Endothelial cell of umbilical vein (primary cell): ENCODE data around the gene ASS1. TPM values are rescaled to one million over a fixed set of nuclear protein-coding genes. Genes with fewer than 3 reads are reported as not detected.

Source experiments
- BruUV-seq: library from RNA; stranded (reverse); fragments of 400-500 nt; replicated peaks from 2 replicates; lab custom pipeline; 2021; lab: Mats Ljungman, UMichigan
- CTCF ChIA-PET: fragments of 300-600, 350-600 bp; sonication (Branson Sonifier 250); formaldehyde crosslinking; loops from one replicate; lab custom pipeline; 2021; ENCODE audit warnings: antibody characterized with exemption, inconsistent platforms; lab: Charles Lee
- POLR2A ChIA-PET: fragments of 300-600, 350-600 bp; sonication (Branson Sonifier 250); formaldehyde crosslinking; loops from one replicate; lab custom pipeline; 2021; ENCODE audit warnings: antibody characterized with exemption, inconsistent platforms; lab: Charles Lee
- DNase-seq: peaks from one replicate; pipeline ENCODE4 v3.0.0-alpha.2; 2011; ENCODE audit warnings: low read depth, low spot score
- FAIRE-seq: peaks from 2 replicates; lab custom pipeline; 2011; peaks lifted over from hg19 to GRCh38; lab: Jason Lieb, UNC
- H2AFZ ChIP-seq: 2 replicates; pipeline ENCODE4 v1.6.0; 2012; ENCODE audit warnings: low read depth, low read length, control low read depth, inconsistent platforms
- H3K27ac ChIP-seq: 2 replicates; pipeline ENCODE4 v1.5.1; 2011; ENCODE audit warnings: low read depth, mild to moderate bottlenecking, control low read depth, low read length, moderate library complexity; ENCODE audit not compliant: insufficient read depth
- H3K27me3 ChIP-seq, 2 experiments: 2 replicates each; pipeline versions ENCODE4 v1.6.0 to v1.6.1; 2011; ENCODE audit warnings: low read length in 2 of 2, mixed read lengths in 1 of 2; ENCODE audit not compliant: control insufficient read depth in 2 of 2, insufficient read depth in 2 of 2
- H3K36me3 ChIP-seq, 2 experiments: 2 replicates in 1 of 2; 3 replicates in 1 of 2; pipeline ENCODE4 v1.5.1; 2011; ENCODE audit warnings: low read length in 2 of 2, mild to moderate bottlenecking in 1 of 2, moderate library complexity in 1 of 2; ENCODE audit not compliant: control insufficient read depth in 2 of 2, insufficient read depth in 2 of 2; ENCODE audit errors: extremely low read depth in 1 of 2
- H3K4me1 ChIP-seq: 3 replicates; pipeline ENCODE4 v1.5.1; 2011; ENCODE audit warnings: mild to moderate bottlenecking, low read length; ENCODE audit not compliant: control insufficient read depth, insufficient read depth; ENCODE audit errors: extremely low read depth
- H3K4me2 ChIP-seq: 2 replicates; pipeline ENCODE4 v1.6.1; 2011; ENCODE audit warnings: low read length, control low read depth, mixed read lengths; ENCODE audit not compliant: insufficient read depth
- H3K4me3 ChIP-seq, 3 experiments: fragments of 200-600 bp in 1 of 3; sonication (generic), shearing (Covaris generic) in 1 of 3; replicated peaks in 1 of 3; 2 replicates each; pipeline ENCODE4 v1.5.1; 2011 to 2016; ENCODE audit warnings: control low read depth in 3 of 3, low read length in 3 of 3, mild to moderate bottlenecking in 2 of 3, inconsistent platforms in 1 of 3, low read depth in 1 of 3, moderate library complexity in 1 of 3; ENCODE audit not compliant: insufficient read depth in 1 of 3
- H3K79me2 ChIP-seq: 2 replicates; pipeline ENCODE4 v1.6.0; 2012; ENCODE audit warnings: low read length, inconsistent platforms; ENCODE audit not compliant: control insufficient read depth, insufficient read depth
- H3K9ac ChIP-seq: replicated peaks from 2 replicates; pipeline ENCODE3; 2011; ENCODE audit warnings: low read length, control low read depth; ENCODE audit not compliant: insufficient read depth; ENCODE audit errors: extremely low read depth
- H3K9me1 ChIP-seq: replicated peaks from 3 replicates; pipeline ENCODE4 v1.6.0; 2011; ENCODE audit warnings: mild to moderate bottlenecking, low read length; ENCODE audit not compliant: control insufficient read depth, insufficient read depth; ENCODE audit errors: extremely low read depth
- H3K9me3 ChIP-seq: replicated peaks from 2 replicates; pipeline ENCODE4 v1.5.1; 2012; ENCODE audit warnings: low read length, inconsistent platforms; ENCODE audit not compliant: control insufficient read depth, insufficient read depth
- H4K20me1 ChIP-seq: replicated peaks from 2 replicates; pipeline ENCODE3; 2011; ENCODE audit warnings: mild to moderate bottlenecking, low read length; ENCODE audit not compliant: control insufficient read depth, insufficient read depth; ENCODE audit errors: extremely low read depth
- CTCF ChIP-seq, 2 donors: IDR thresholded peaks; 1 replicate in 1 of 2; 2 replicates in 1 of 2; pipeline ENCODE4 v1.5.1; 2011; ENCODE audit warnings: low read length in 2 of 2, mild to moderate bottlenecking in 2 of 2, moderate library complexity in 2 of 2, control low read depth in 1 of 2, inconsistent platforms in 1 of 2, low read depth in 1 of 2; ENCODE audit not compliant: insufficient read depth in 1 of 2; ENCODE audit errors: extremely low read depth in 1 of 2
- EZH2 ChIP-seq: IDR thresholded peaks from 2 replicates; pipeline ENCODE4 v1.6.1; 2012; ENCODE audit warnings: borderline replicate concordance, low read depth, mild to moderate bottlenecking, moderate library complexity, low read length, inconsistent platforms; ENCODE audit not compliant: severe bottlenecking
- FOS ChIP-seq: IDR thresholded peaks from 2 replicates; pipeline ENCODE4 v1.6.1; 2011; ENCODE audit warnings: mild to moderate bottlenecking, low read length, moderate library complexity, borderline replicate concordance; ENCODE audit not compliant: insufficient read depth
- GATA2 ChIP-seq: IDR thresholded peaks from 2 replicates; pipeline ENCODE4 v1.7.0; 2011; ENCODE audit warnings: low read depth, mild to moderate bottlenecking, moderate library complexity, mixed read lengths, low read length; ENCODE audit not compliant: insufficient read length, insufficient read depth
- JUN ChIP-seq: IDR thresholded peaks from 2 replicates; pipeline ENCODE4 v1.6.1; 2011; ENCODE audit warnings: borderline replicate concordance, low read depth; ENCODE audit not compliant: insufficient read length, insufficient read depth
- MAX ChIP-seq: IDR thresholded peaks from 2 replicates; pipeline ENCODE4 v1.6.1; 2011; ENCODE audit not compliant: insufficient read depth, insufficient read length
- MYC ChIP-seq: IDR thresholded peaks from one replicate; pipeline ENCODE4 v1.6.1; 2011; ENCODE audit warnings: mild to moderate bottlenecking, low read depth, low read length
- POLR2A ChIP-seq: IDR thresholded peaks from 2 replicates; pipeline ENCODE4 v1.6.1; 2012; ENCODE audit warnings: low read depth, mild to moderate bottlenecking, control low read depth, low read length
- POLR2AphosphoS5 ChIP-seq: IDR thresholded peaks from 2 replicates; pipeline ENCODE4 v1.6.1; 2012; ENCODE audit warnings: low read depth, mild to moderate bottlenecking, control low read depth, low read length, moderate library complexity; ENCODE audit not compliant: insufficient read depth
- dilution Hi-C: fragments of 300-500 bp; cut with MboI; formaldehyde crosslinking; loops from one replicate; pipeline ENCODE4 v1.15.0; 2019; ENCODE audit warnings: low sequenced_read_pairs; ENCODE audit not compliant: extremely low pct_ligation_motif_present
- intact Hi-C: fragments of 100-400 bp; cut with micrococcal nuclease; formaldehyde crosslinking; loops from one replicate; pipeline ENCODE4 v1.10.0; 2022
- polyA plus RNA-seq, 4 experiments: library from polyadenylated mRNA; depleted of rRNA in 3 of 4; stranded (reverse) in 3 of 4; unstranded in 1 of 4; fragments of >200 nt; gene quantifications; 2 replicates each; pipeline versions ENCODE4 v1.2.1 to v1.2.3, GENCODE V29; 2011 to 2012; ENCODE audit warnings: missing spikeins in 1 of 4
- total RNA-seq: library from RNA; stranded (reverse); gene quantifications from 2 replicates; pipeline ENCODE4 v1.2.3, GENCODE V29; 2021

ASS1 gene
- total and polyA plus RNA-seq, 2 donors (not counting 3 experiments of a cell fraction or from before 2014, with no cell fraction given): 3.6 to 12.4 TPM

DNA sequence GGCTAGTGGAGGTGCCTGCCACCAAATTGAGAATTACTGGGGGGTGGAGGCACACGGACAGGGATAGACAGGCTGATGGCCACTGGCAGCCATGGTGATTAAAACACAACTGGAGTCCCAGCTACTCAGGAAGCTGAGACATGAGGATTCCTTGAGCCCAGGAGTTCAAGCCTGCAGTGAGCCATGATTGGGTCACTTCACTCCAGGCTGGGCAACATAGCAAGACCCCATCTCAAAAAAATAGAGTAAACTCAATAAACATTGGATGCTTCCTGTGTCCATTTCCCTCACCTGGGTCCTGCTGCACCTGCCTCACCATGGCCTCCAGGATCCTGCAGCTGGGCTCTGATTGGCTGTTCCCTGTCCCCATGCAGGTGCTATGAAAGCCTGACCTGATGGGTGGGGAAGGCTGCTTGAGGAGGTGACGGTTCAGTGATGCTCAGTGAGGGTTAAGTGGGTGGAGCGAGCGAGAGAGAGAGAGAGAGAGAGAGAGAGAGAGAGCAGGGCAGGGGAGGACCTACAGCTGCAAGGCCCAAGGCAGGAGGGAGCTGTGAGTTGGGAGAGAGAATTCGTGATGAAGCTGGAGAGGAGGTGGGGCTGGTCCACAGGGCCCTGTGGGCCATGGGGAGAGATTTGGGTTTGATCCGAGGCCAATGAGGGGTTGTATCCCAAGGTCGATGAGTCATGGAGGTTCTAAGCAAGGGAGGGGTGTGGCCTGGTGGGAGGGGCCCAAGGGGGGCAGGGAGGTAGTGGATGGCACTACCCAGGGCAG, 97.9 kb downstream of the ASS1 start:
- Histone ChIP-seq H3K79me2 (no peaks in the 10 kb centered on the region), H3K4me3 (no peak overlapping the region), H2AFZ (no peak overlapping the region), H3K36me3 (no peaks in the 10 kb centered on the region), H3K9me3 (no peaks in the 10 kb centered on the region), H3K9ac (no peak overlapping the region), H3K27me3 (peaks cover 10 to 13% of the 10 kb centered on the region in 2 experiments), H3K4me2 (no peak overlapping the region), H3K4me1 (peaks cover 7% of the 10 kb centered on the region), H4K20me1 (no peaks in the 10 kb centered on the region), H3K9me1 (no peaks in the 10 kb centered on the region), H3K27ac (no peak overlapping the region)
- TF ChIP-seq POLR2AphosphoS5 (no peak), MYC (no peak), MAX (no peak), POLR2A (no peak), EZH2 (no peak), JUN (no peak), FOS (no peak), GATA2 (no peak), CTCF (IDR thresholded peaks at IDR 0.05; ENCODE audit: extremely low read depth in 1 of 2, insufficient read depth in 1 of 2, low read depth in 1 of 2, low read length in 2 of 2) (no peak)
- DNase-seq: no peak
- POLR2A ChIA-PET: no interaction called here
- CTCF ChIA-PET: interaction anchor here (0.7 to 0.8 kb wide), 2 partner anchors 11 to 19 kb away, joined by 3 to 4 read pairs; no protein-coding TSS in a partner anchor
- BruUV-seq: no TSS peak
- intact Hi-C loops (no loop called here), dilution Hi-C loops (no loop called here)
- FAIRE-seq: no peak
